ENCODE data around the gene SOX6.

The SOX6 gene

DNA sequence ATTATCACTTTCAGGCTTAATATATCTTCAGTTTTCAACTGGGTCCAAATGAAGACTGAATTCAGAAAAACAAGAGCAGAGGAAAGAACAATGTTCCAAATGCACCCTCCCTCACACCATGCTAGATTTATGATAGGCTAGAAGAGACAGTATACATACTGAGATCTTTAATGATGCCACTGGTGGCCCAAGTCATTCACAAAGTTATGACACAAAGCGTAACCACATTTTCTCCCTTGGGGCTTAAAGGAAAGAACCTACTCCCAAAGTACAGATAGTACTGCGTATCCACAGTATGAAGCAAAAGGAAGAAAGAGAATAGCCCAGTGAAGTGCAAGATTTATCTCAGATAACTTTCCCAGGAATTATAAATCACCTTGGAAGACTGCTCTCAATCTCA, 10.9 kb upstream of the SOX6 start:
- TF ChIP-seq, protein P1, sequence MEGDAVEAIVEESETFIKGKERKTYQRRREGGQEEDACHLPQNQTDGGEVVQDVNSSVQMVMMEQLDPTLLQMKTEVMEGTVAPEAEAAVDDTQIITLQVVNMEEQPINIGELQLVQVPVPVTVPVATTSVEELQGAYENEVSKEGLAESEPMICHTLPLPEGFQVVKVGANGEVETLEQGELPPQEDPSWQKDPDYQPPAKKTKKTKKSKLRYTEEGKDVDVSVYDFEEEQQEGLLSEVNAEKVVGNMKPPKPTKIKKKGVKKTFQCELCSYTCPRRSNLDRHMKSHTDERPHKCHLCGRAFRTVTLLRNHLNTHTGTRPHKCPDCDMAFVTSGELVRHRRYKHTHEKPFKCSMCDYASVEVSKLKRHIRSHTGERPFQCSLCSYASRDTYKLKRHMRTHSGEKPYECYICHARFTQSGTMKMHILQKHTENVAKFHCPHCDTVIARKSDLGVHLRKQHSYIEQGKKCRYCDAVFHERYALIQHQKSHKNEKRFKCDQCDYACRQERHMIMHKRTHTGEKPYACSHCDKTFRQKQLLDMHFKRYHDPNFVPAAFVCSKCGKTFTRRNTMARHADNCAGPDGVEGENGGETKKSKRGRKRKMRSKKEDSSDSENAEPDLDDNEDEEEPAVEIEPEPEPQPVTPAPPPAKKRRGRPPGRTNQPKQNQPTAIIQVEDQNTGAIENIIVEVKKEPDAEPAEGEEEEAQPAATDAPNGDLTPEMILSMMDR (IDR thresholded peaks at IDR 0.05; ENCODE audit: insufficient read depth, low read depth, low read length, missing control alignments) = no peak
- no peak overlapping the region for H3K4me3 ChIP-seq (ENCODE audit: low read length)
- DNase-seq (ENCODE audit: low read depth) = no peak

- no peak for DNase-seq (ENCODE audit: low read depth)
- TF ChIP-seq, protein P1 (IDR thresholded peaks at IDR 0.05; ENCODE audit: insufficient read depth, low read depth, low read length, missing control alignments) = no peak
- H3K4me3 ChIP-seq (ENCODE audit: low read length) = no peak overlapping the region
Observed at GRCh38 chr11:16365581-16366228, 9.4 kb upstream of the SOX6 start.

- TF ChIP-seq, protein P1 (IDR thresholded peaks at IDR 0.05; ENCODE audit: insufficient read depth, low read depth, low read length, missing control alignments) = no peak
- DNase-seq (ENCODE audit: low read depth) = no peak
- H3K4me3 ChIP-seq (ENCODE audit: low read length) = no peak overlapping the region
Observed at GRCh38 chr11:16364254-16364653, 7.9 kb upstream of the SOX6 start.

GRCh38 chr11:16363706-16364105, 7.4 kb upstream of the SOX6 start:
- no peak for DNase-seq (ENCODE audit: low read depth)
- no peak overlapping the region for H3K4me3 ChIP-seq (ENCODE audit: low read length)
- TF ChIP-seq, protein P1 (IDR thresholded peaks at IDR 0.05; ENCODE audit: insufficient read depth, low read depth, low read length, missing control alignments) = no peak

- no peak for DNase-seq (ENCODE audit: low read depth)
- TF ChIP-seq, protein P1 (IDR thresholded peaks at IDR 0.05; ENCODE audit: insufficient read depth, low read depth, low read length, missing control alignments) = no peak
- no peak overlapping the region for H3K4me3 ChIP-seq (ENCODE audit: low read length)
Observed at GRCh38 chr11:16361108-16361865, 4.9 kb upstream of the SOX6 start.

GRCh38 chr11:16359369-16359768, 3.0 kb upstream of the SOX6 start:
- TF ChIP-seq, protein P1 (IDR thresholded peaks at IDR 0.05; ENCODE audit: insufficient read depth, low read depth, low read length, missing control alignments) = no peak
- H3K4me3 ChIP-seq (ENCODE audit: low read length) = no peak overlapping the region
- no peak for DNase-seq (ENCODE audit: low read depth)
